Endothelial cell of umbilical vein (primary cell): ENCODE measurements around the gene BPIFB3. TPM values are rescaled to one million over a fixed set of nuclear protein-coding genes. Genes with fewer than 3 reads are reported as not detected.

ENCODE experiments used
- BruUV-seq: library from RNA; stranded (reverse); fragments of 400-500 nt; replicated peaks from 2 replicates; lab custom pipeline; 2021; lab: Mats Ljungman, UMichigan
- CTCF ChIA-PET: fragments of 300-600, 350-600 bp; sonication (Branson Sonifier 250); formaldehyde crosslinking; loops from one replicate; lab custom pipeline; 2021; ENCODE audit warnings: antibody characterized with exemption, inconsistent platforms; lab: Charles Lee
- POLR2A ChIA-PET: fragments of 300-600, 350-600 bp; sonication (Branson Sonifier 250); formaldehyde crosslinking; loops from one replicate; lab custom pipeline; 2021; ENCODE audit warnings: antibody characterized with exemption, inconsistent platforms; lab: Charles Lee
- DNase-seq: peaks from one replicate; pipeline ENCODE4 v3.0.0-alpha.2; 2011; ENCODE audit warnings: low read depth, low spot score
- FAIRE-seq: peaks from 2 replicates; lab custom pipeline; 2011; peaks lifted over from hg19 to GRCh38; lab: Jason Lieb, UNC
- H2AFZ ChIP-seq: 2 replicates; pipeline ENCODE4 v1.6.0; 2012; ENCODE audit warnings: low read depth, low read length, control low read depth, inconsistent platforms
- H3K27ac ChIP-seq: 2 replicates; pipeline ENCODE4 v1.5.1; 2011; ENCODE audit warnings: low read depth, mild to moderate bottlenecking, control low read depth, low read length, moderate library complexity; ENCODE audit not compliant: insufficient read depth
- H3K27me3 ChIP-seq, 2 experiments: 2 replicates each; pipeline versions ENCODE4 v1.6.0 to v1.6.1; 2011; ENCODE audit warnings: low read length in 2 of 2, mixed read lengths in 1 of 2; ENCODE audit not compliant: control insufficient read depth in 2 of 2, insufficient read depth in 2 of 2
- H3K36me3 ChIP-seq, 2 experiments: 2 replicates in 1 of 2; 3 replicates in 1 of 2; pipeline ENCODE4 v1.5.1; 2011; ENCODE audit warnings: low read length in 2 of 2, mild to moderate bottlenecking in 1 of 2, moderate library complexity in 1 of 2; ENCODE audit not compliant: control insufficient read depth in 2 of 2, insufficient read depth in 2 of 2; ENCODE audit errors: extremely low read depth in 1 of 2
- H3K4me1 ChIP-seq: 3 replicates; pipeline ENCODE4 v1.5.1; 2011; ENCODE audit warnings: mild to moderate bottlenecking, low read length; ENCODE audit not compliant: control insufficient read depth, insufficient read depth; ENCODE audit errors: extremely low read depth
- H3K4me2 ChIP-seq: 2 replicates; pipeline ENCODE4 v1.6.1; 2011; ENCODE audit warnings: low read length, control low read depth, mixed read lengths; ENCODE audit not compliant: insufficient read depth
- H3K4me3 ChIP-seq, 3 experiments: fragments of 200-600 bp in 1 of 3; sonication (generic), shearing (Covaris generic) in 1 of 3; replicated peaks in 1 of 3; 2 replicates each; pipeline ENCODE4 v1.5.1; 2011 to 2016; ENCODE audit warnings: control low read depth in 3 of 3, low read length in 3 of 3, mild to moderate bottlenecking in 2 of 3, inconsistent platforms in 1 of 3, low read depth in 1 of 3, moderate library complexity in 1 of 3; ENCODE audit not compliant: insufficient read depth in 1 of 3
- H3K79me2 ChIP-seq: 2 replicates; pipeline ENCODE4 v1.6.0; 2012; ENCODE audit warnings: low read length, inconsistent platforms; ENCODE audit not compliant: control insufficient read depth, insufficient read depth
- H3K9ac ChIP-seq: replicated peaks from 2 replicates; pipeline ENCODE3; 2011; ENCODE audit warnings: low read length, control low read depth; ENCODE audit not compliant: insufficient read depth; ENCODE audit errors: extremely low read depth
- H3K9me1 ChIP-seq: replicated peaks from 3 replicates; pipeline ENCODE4 v1.6.0; 2011; ENCODE audit warnings: mild to moderate bottlenecking, low read length; ENCODE audit not compliant: control insufficient read depth, insufficient read depth; ENCODE audit errors: extremely low read depth
- H3K9me3 ChIP-seq: replicated peaks from 2 replicates; pipeline ENCODE4 v1.5.1; 2012; ENCODE audit warnings: low read length, inconsistent platforms; ENCODE audit not compliant: control insufficient read depth, insufficient read depth
- H4K20me1 ChIP-seq: replicated peaks from 2 replicates; pipeline ENCODE3; 2011; ENCODE audit warnings: mild to moderate bottlenecking, low read length; ENCODE audit not compliant: control insufficient read depth, insufficient read depth; ENCODE audit errors: extremely low read depth
- CTCF ChIP-seq, 2 donors: IDR thresholded peaks; 1 replicate in 1 of 2; 2 replicates in 1 of 2; pipeline ENCODE4 v1.5.1; 2011; ENCODE audit warnings: low read length in 2 of 2, mild to moderate bottlenecking in 2 of 2, moderate library complexity in 2 of 2, control low read depth in 1 of 2, inconsistent platforms in 1 of 2, low read depth in 1 of 2; ENCODE audit not compliant: insufficient read depth in 1 of 2; ENCODE audit errors: extremely low read depth in 1 of 2
- EZH2 ChIP-seq: IDR thresholded peaks from 2 replicates; pipeline ENCODE4 v1.6.1; 2012; ENCODE audit warnings: borderline replicate concordance, low read depth, mild to moderate bottlenecking, moderate library complexity, low read length, inconsistent platforms; ENCODE audit not compliant: severe bottlenecking
- FOS ChIP-seq: IDR thresholded peaks from 2 replicates; pipeline ENCODE4 v1.6.1; 2011; ENCODE audit warnings: mild to moderate bottlenecking, low read length, moderate library complexity, borderline replicate concordance; ENCODE audit not compliant: insufficient read depth
- GATA2 ChIP-seq: IDR thresholded peaks from 2 replicates; pipeline ENCODE4 v1.7.0; 2011; ENCODE audit warnings: low read depth, mild to moderate bottlenecking, moderate library complexity, mixed read lengths, low read length; ENCODE audit not compliant: insufficient read length, insufficient read depth
- JUN ChIP-seq: IDR thresholded peaks from 2 replicates; pipeline ENCODE4 v1.6.1; 2011; ENCODE audit warnings: borderline replicate concordance, low read depth; ENCODE audit not compliant: insufficient read length, insufficient read depth
- MYC ChIP-seq: IDR thresholded peaks from one replicate; pipeline ENCODE4 v1.6.1; 2011; ENCODE audit warnings: mild to moderate bottlenecking, low read depth, low read length
- POLR2A ChIP-seq: IDR thresholded peaks from 2 replicates; pipeline ENCODE4 v1.6.1; 2012; ENCODE audit warnings: low read depth, mild to moderate bottlenecking, control low read depth, low read length
- POLR2AphosphoS5 ChIP-seq: IDR thresholded peaks from 2 replicates; pipeline ENCODE4 v1.6.1; 2012; ENCODE audit warnings: low read depth, mild to moderate bottlenecking, control low read depth, low read length, moderate library complexity; ENCODE audit not compliant: insufficient read depth
- dilution Hi-C: fragments of 300-500 bp; cut with MboI; formaldehyde crosslinking; loops from one replicate; pipeline ENCODE4 v1.15.0; 2019; ENCODE audit warnings: low sequenced_read_pairs; ENCODE audit not compliant: extremely low pct_ligation_motif_present
- intact Hi-C: fragments of 100-400 bp; cut with micrococcal nuclease; formaldehyde crosslinking; loops from one replicate; pipeline ENCODE4 v1.10.0; 2022
- polyA plus RNA-seq, 4 experiments: library from polyadenylated mRNA; depleted of rRNA in 3 of 4; stranded (reverse) in 3 of 4; unstranded in 1 of 4; fragments of >200 nt; gene quantifications; 2 replicates each; pipeline versions ENCODE4 v1.2.1 to v1.2.3, GENCODE V29; 2011 to 2012; ENCODE audit warnings: missing spikeins in 1 of 4
- total RNA-seq: library from RNA; stranded (reverse); gene quantifications from 2 replicates; pipeline ENCODE4 v1.2.3, GENCODE V29; 2021
- TF ChIP-seq, protein P1 (sequence below): IDR thresholded peaks from 2 replicates; pipeline ENCODE4 v1.6.1; 2011; ENCODE audit not compliant: insufficient read depth, insufficient read length

BPIFB3 gene
- total and polyA plus RNA-seq, 2 donors (not counting 3 experiments of a cell fraction or from before 2014, with no cell fraction given), result not detected

- Histone ChIP-seq H3K27me3 (no peaks in the 10 kb centered on the region), H3K4me2 (no peak overlapping the region), H3K36me3 (no peaks in the 10 kb centered on the region), H3K9me3 (no peaks in the 10 kb centered on the region), H2AFZ (no peak overlapping the region), H4K20me1 (no peaks in the 10 kb centered on the region), H3K9me1 (no peaks in the 10 kb centered on the region), H3K4me1 (no peaks in the 10 kb centered on the region), H3K79me2 (no peaks in the 10 kb centered on the region), H3K9ac (no peak overlapping the region), H3K4me3 (no peak overlapping the region), H3K27ac (no peak overlapping the region)
- ChIA-PET CTCF (no interaction called here), POLR2A (no interaction called here)
- TF ChIP-seq JUN, result no peak
- TF ChIP-seq MYC, result no peak
- TF ChIP-seq EZH2, result no peak
- TF ChIP-seq GATA2, result no peak
- no peak for TF ChIP-seq CTCF (IDR thresholded peaks at IDR 0.05; ENCODE audit: extremely low read depth in 1 of 2, insufficient read depth in 1 of 2, low read depth in 1 of 2, low read length in 2 of 2)
- no peak for TF ChIP-seq FOS
- no peak for TF ChIP-seq POLR2A
- TF ChIP-seq, protein P1, sequence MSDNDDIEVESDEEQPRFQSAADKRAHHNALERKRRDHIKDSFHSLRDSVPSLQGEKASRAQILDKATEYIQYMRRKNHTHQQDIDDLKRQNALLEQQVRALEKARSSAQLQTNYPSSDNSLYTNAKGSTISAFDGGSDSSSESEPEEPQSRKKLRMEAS, result no peak
- no peak for TF ChIP-seq POLR2AphosphoS5
- BruUV-seq, result no TSS peak
- dilution Hi-C loops (no loop called here), intact Hi-C loops (no loop called here)
- no peak for DNase-seq
- FAIRE-seq, result no peak
Observed at GRCh38 chr20:33022289-33022688, 31.4 kb upstream of the BPIFB3 start.
